Gastrocnemius medialis (tissue), 4 donors: Measurements from ENCODE around the gene IQCM. TPM values are rescaled to one million over a fixed set of nuclear protein-coding genes. Genes with fewer than 3 reads are reported as not detected.

Experiments used
- ATAC-seq, 2 donors: fragments of 150-250 bp; one replicate each; pipeline ENCODE4 v1.9.1; 2016
- DNase-seq, 2 donors: peaks; one replicate each; pipeline ENCODE4 v3.0.0-alpha.2; 2019
- H3K27ac ChIP-seq, 4 donors: fragments of 200-600 bp; sonication (generic); 1 replicate in 1 of 4; 2 replicates in 3 of 4; pipeline ENCODE4 v1.5.1; 2016 to 2018; ENCODE audit warnings: mild to moderate bottlenecking in 2 of 4, moderate library complexity in 1 of 4
- H3K27me3 ChIP-seq, 3 donors: fragments of 200-600 bp; sonication (generic) in 2 of 3; 1 replicate in 1 of 3; 2 replicates in 2 of 3; pipeline versions ENCODE4 v1.5.1 to v1.6.0; 2016 to 2019; ENCODE audit warnings: mild to moderate bottlenecking in 1 of 3, moderate library complexity in 1 of 3
- H3K36me3 ChIP-seq, 2 donors: fragments of 200-600 bp; sonication (generic) in 1 of 2; one replicate each; pipeline ENCODE4 v1.5.1; 2017 to 2018
- H3K4me1 ChIP-seq, 2 donors: fragments of 200-600 bp; sonication (generic) in 1 of 2; one replicate each; pipeline ENCODE4 v1.5.1; 2016 to 2017; ENCODE audit warnings: mild to moderate bottlenecking in 2 of 2
- H3K4me3 ChIP-seq, 4 donors: fragments of 200-600 bp; sonication (generic) in 3 of 4; 1 replicate in 1 of 4; 2 replicates in 3 of 4; pipeline ENCODE4 v1.5.1; 2016 to 2019; ENCODE audit warnings: mild to moderate bottlenecking in 2 of 4
- H3K9me3 ChIP-seq, 3 donors: fragments of 200-600 bp; sonication (generic) in 2 of 3; 1 replicate in 1 of 3; 2 replicates in 2 of 3; pipeline ENCODE4 v1.5.1; 2016 to 2019
- POLR2A ChIP-seq, 2 donors: fragments of 450-650 bp; IDR thresholded peaks; one replicate each; pipeline ENCODE4 v1.6.1; 2017; ENCODE audit warnings: antibody characterized with exemption in 2 of 2, mild to moderate bottlenecking in 2 of 2, moderate library complexity in 2 of 2
- in situ Hi-C, 4 donors: fragments of 200-750 bp; cut with MboI; loops; one replicate each; pipeline versions ENCODE4 v1.15.0 to v1.8.0; 2017; ENCODE audit warnings: low sequenced_read_pairs in 4 of 4
- intact Hi-C: fragments of 100-400 bp; cut with DNase I; formaldehyde crosslinking; loops from one replicate; pipeline ENCODE4 v1.15.1; 2023; ENCODE audit warnings: low total_unique reads
- total RNA-seq, 4 donors: library from RNA; depleted of rRNA; stranded (reverse); fragments of >200 nt; gene quantifications; one replicate each; pipeline versions ENCODE4 v1.1.0 to v1.2.3, GENCODE V29; 2016
- TF ChIP-seq, protein P1 (sequence below), 5 experiments: fragments of 450-650 bp in 3 of 5; fragments of 200-600 bp in 2 of 5; sonication (generic) in 2 of 5; IDR thresholded peaks in 4 of 5; conservative IDR thresholded peaks in 1 of 5; 1 replicate in 4 of 5; 2 replicates in 1 of 5; pipeline ENCODE4 v1.5.1; 2016 to 2019; ENCODE audit warnings: antibody characterized with exemption in 5 of 5, mild to moderate bottlenecking in 3 of 5, moderate library complexity in 3 of 5

The IQCM gene, protein sequence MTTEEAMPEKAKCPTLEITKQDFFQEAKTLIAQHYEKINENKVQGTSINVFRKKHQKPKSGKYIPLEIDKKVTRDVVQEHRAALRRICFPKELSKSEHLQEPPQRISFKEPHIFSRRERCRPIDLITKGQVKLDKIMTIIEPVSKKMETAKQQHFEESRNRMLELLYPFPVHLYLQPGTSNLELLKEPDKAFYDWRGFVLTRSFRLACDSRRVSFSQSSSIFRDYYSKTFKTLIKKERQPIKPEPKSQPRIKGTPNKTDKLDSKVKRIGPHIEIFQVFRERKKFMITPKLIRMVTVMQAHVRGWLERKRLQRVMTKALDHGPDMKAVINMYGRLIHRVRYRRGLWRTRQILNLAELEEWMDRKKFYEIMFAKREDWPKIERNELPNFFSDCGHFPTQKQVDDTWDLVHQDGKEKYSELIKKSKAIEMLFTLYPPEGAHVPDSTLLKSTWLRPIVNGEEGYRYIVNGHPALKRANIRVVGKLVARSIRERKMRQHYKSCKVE
- total RNA-seq = under 1 TPM in 1 of 4 donors, not detected in 3; 0.25 TPM

DNA sequence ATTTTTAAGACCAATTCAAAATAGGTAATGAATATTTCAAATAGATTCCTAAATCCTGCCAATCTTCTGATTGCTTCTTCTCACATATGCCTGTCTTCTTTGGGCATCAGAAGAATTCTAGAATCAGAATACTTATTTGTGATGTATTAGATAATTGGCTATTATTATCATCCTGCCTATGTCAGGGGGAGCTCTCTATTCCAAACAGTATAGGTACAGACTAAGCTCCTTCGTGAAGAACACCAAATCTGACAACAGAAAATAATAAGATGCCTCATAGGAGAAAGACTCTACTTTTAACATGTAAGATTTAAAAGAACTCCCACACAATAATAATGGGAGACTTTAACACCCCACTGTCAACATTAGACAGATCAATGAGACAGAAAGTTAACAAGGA, at the start of gene IQCM:
Gene IQCM (minus strand): TSS at position 101 of the 400 bp plus-strand sequence. CDS start 73,152 bp downstream, outside the sequence.
- Histone ChIP-seq H3K36me3 (no peaks in the 10 kb centered on the region), H3K27me3 (no peaks in the 10 kb centered on the region), H3K27ac (no peak within 1 kb of the TSS), H3K4me3 (no peak within 1 kb of the TSS), H3K9me3 (no peaks in the 10 kb centered on the region), H3K4me1 (no peaks in the 10 kb centered on the region)
- in situ Hi-C loops (no loop called here), intact Hi-C loops (no loop called here)
- ATAC-seq = no peak
- no peak for TF ChIP-seq POLR2A (IDR thresholded peaks at IDR 0.05)
- TF ChIP-seq, protein P1, sequence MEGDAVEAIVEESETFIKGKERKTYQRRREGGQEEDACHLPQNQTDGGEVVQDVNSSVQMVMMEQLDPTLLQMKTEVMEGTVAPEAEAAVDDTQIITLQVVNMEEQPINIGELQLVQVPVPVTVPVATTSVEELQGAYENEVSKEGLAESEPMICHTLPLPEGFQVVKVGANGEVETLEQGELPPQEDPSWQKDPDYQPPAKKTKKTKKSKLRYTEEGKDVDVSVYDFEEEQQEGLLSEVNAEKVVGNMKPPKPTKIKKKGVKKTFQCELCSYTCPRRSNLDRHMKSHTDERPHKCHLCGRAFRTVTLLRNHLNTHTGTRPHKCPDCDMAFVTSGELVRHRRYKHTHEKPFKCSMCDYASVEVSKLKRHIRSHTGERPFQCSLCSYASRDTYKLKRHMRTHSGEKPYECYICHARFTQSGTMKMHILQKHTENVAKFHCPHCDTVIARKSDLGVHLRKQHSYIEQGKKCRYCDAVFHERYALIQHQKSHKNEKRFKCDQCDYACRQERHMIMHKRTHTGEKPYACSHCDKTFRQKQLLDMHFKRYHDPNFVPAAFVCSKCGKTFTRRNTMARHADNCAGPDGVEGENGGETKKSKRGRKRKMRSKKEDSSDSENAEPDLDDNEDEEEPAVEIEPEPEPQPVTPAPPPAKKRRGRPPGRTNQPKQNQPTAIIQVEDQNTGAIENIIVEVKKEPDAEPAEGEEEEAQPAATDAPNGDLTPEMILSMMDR (IDR thresholded peaks at IDR 0.05 in 4 of 5, conservative IDR thresholded peaks at IDR 0.05 in 1 of 5) = no peak
- DNase-seq = no peak

DNA sequence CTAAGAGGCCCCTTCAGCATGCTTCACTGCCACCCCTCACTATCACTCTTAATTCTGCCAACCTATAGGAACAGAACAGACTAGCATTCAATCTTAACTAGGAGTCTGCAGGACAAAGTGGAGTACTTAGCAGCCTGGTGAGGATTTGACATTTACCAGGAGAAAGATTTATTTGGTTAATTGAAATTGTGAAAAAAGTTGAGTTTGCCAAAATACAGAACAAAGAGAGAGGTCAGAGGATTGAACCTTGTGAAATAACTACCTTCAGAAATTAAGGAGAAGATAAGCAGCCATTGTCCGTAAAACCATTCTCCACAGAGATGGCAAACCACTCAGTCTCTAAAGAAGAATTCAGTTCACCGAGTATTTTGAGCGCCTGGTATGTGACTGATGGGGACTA, 41.8 kb upstream of the IQCM start:
- Histone ChIP-seq H3K4me3 (no peak overlapping the region), H3K27me3 (no peaks in the 10 kb centered on the region), H3K27ac (no peak overlapping the region), H3K36me3 (no peaks in the 10 kb centered on the region), H3K9me3 (no peaks in the 10 kb centered on the region), H3K4me1 (no peaks in the 10 kb centered on the region)
- in situ Hi-C loops (no loop called here), intact Hi-C loops (no loop called here)
- TF ChIP-seq POLR2A (IDR thresholded peaks at IDR 0.05) = no peak
- TF ChIP-seq, protein P1 (IDR thresholded peaks at IDR 0.05 in 4 of 5, conservative IDR thresholded peaks at IDR 0.05 in 1 of 5) = no peak
- ATAC-seq (no peak), DNase-seq (no peak)

DNA sequence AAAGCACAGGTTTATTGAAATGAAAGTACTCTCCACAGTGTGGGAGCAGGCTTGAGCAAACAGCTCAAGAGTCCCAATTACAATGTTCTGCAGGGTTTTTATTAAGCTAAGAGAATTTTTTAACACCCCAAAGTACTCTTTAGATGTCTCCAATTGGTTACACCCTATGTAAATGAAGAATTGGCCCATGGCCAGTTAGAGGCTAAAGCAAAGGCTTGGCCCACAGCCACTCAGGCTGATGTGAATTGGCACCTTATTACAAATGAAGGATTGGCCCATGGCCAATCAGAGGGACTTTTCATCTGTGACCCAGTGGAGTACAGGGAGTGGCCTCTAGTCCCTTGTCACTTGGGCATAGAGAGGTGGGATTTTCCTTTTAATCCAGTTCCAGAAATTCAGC, 30.1 kb upstream of the IQCM start:
- H3K27ac ChIP-seq = no peak overlapping the region
- intact Hi-C loops = no loop called here

DNA sequence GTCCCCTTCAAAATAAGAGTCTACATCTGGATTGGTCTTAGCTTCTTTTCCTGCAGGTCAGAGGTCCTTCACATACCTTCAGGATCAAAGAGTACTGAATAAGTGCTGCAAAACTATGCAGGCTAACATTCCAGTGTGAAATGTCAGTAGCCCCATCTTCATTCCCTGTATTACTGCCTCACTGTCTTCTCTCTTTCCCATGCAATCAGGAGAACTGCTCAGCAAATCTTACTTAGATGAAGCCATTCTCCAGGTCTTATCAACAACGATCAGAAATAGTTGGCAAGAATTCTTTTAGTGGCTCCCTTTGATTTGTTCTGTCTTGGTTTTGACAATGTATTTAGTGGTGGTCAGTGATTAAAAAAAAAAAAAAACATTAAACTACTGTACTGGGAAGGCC, 26.0 kb upstream of the IQCM start:
- no peak overlapping the region for H3K4me3 ChIP-seq
- H3K27me3 ChIP-seq = no peaks in the 10 kb centered on the region
- ATAC-seq (no peak), DNase-seq (no peak)
- intact Hi-C loops = no loop called here
- in situ Hi-C loops = no loop called here
- no peak overlapping the region for H3K27ac ChIP-seq
- TF ChIP-seq, protein P1 (IDR thresholded peaks at IDR 0.05 in 4 of 5, conservative IDR thresholded peaks at IDR 0.05 in 1 of 5) = no peak
- no peak for TF ChIP-seq POLR2A (IDR thresholded peaks at IDR 0.05)
- H3K9me3 ChIP-seq = no peaks in the 10 kb centered on the region
- no peaks in the 10 kb centered on the region for H3K36me3 ChIP-seq
- H3K4me1 ChIP-seq = peaks cover 0 to 6% of the 10 kb centered on the region in 2 donors

More for the DNA sequence above, 30.1 kb upstream of the IQCM start:
- H3K36me3 ChIP-seq = no peaks in the 10 kb centered on the region
- no peak for ATAC-seq
- in situ Hi-C loops = no loop called here
- DNase-seq = no peak
- no peaks in the 10 kb centered on the region for H3K27me3 ChIP-seq
- no peak overlapping the region for H3K4me3 ChIP-seq
- H3K9me3 ChIP-seq = no peaks in the 10 kb centered on the region
- TF ChIP-seq POLR2A (IDR thresholded peaks at IDR 0.05) = no peak
- TF ChIP-seq, protein P1 (IDR thresholded peaks at IDR 0.05 in 4 of 5, conservative IDR thresholded peaks at IDR 0.05 in 1 of 5) = no peak
- H3K4me1 ChIP-seq = no peaks in the 10 kb centered on the region
